Activated naive CD4-positive, alpha-beta T cell (primary cell): ENCODE results near the gene CORO7.

Source experiments
- DNase-seq, 4 experiments: peaks; one replicate each; lab custom pipeline; 2025; lab: John Stamatoyannopoulos, UW

CORO7 gene

DNA sequence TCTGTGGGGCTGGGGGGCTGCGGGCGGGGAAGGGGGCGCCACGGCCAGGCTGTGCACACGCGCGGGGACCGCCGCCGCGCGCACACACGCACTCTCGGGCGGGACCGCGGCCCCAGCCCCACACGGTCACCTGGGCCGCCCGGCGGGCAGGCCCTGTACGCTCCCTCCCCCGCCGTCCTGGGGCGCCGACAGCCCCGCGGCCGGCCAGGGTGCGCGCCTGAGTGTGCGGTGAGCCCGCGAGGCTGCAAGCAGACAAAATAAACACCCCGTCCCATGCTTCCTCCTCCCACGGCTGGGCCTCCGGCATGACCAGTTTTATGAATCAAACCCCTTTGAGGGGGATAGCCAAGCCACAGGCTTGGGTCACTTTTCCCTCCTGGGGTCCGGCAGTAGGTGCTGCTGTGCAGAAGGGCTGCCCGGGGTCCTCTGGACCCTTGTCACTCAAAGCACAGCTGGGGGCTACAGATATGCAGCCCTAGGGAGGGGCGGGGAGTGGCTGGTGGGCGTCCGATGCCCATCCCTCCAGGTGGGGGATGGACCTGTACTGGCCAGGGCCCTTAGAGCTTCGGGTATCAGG is 44.3 kb downstream of the CORO7 start:
- DNase-seq, result peak in 1 of 4 experiments; percentile 23

DNA sequence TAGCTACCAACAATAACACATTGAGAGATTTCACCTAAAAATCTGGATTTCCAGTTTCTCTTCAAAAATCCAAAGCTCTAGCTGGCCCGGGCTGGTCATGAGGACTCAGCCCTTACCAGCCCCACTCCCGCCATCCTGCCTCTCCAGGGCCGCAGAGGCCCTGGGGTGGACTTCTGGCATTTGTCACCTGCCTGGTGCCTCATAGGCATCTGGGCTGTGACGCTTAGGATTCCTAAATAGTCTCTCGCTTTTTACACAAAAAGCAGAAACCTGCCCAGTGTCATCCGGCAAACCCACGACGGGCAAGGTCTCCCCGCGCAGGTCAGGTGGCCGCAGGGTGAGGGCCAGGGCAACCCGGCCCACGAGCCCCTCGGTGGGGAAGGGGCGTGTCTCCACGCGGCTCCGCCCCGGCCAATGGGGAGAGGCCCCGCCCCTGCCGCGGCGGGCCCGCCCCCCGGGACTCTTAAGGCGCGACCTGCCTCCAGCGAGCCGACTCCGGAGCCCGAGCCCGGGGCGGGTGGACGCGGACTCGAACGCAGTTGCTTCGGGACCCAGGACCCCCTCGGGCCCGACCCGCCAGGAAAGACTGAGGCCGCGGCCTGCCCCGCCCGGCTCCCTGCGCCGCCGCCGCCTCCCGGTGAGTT is 44.9 kb downstream of the CORO7 start, which contains the start of gene VASN:
VASN (plus strand) TSS at position 492 of the 644 bp plus-strand sequence. CDS start 9,030 bp downstream, outside the sequence.
- DNase-seq, result peak; percentile 41 to 73 (median 64)

DNA sequence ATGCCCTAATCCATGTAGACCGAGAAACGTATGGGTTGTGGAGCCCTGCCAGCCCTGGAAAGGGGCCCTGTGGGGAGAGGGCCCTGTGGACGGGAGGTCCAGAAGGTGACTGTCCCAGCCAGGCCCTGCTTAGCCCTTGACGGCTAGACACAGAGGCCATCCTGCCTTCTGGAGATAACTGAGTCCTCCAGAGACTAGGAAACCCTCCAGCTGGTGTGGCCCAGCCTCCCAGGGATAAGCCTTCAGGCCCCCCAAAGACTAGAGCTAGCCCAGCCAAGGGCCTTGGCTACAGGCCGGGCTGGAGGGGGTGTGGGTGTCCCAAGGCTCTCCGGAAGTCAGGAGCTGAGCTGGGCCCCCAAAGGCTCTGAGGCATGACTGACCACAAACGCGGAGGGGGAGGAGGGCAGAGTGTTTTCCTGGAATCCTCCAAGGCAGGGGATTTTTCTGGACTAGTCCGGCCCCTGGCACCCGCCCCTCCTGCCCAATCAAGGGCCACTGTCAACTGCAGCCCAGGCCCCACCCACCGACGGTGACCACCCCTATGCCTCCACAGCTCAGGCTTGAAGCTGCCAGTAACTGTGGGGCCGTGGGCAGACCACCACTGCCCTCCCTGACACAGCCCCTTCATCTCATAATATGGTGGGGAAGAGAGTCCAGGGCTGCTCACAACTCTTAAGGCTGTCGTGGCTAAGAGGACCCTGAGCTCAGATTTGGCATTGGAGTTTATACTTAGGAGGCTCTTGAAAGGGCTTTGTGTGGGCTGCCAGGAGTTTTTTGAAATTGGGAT is 45.6 kb downstream of the CORO7 start:
- no peak for DNase-seq

DNA sequence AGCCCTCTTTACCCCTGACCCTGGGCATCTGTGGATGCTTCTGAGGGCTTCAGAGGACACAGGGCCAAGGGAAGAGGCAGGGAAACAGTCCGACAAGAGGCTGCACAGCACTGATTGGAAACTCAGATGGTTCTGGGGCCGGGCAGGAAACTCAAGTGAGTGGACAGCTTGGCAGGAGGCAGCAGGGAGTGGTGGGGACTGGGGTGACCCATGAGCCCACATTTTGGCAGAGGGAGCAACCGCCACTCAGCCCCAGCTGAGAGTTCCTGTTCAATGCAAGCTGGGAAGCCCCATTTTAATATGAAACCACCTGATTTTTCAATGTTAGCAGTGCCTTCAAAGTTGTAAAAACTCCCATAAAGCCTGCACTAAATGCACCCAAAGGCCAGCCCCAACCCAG is 46.2 kb downstream of the CORO7 start:
- DNase-seq, result no peak

DNA sequence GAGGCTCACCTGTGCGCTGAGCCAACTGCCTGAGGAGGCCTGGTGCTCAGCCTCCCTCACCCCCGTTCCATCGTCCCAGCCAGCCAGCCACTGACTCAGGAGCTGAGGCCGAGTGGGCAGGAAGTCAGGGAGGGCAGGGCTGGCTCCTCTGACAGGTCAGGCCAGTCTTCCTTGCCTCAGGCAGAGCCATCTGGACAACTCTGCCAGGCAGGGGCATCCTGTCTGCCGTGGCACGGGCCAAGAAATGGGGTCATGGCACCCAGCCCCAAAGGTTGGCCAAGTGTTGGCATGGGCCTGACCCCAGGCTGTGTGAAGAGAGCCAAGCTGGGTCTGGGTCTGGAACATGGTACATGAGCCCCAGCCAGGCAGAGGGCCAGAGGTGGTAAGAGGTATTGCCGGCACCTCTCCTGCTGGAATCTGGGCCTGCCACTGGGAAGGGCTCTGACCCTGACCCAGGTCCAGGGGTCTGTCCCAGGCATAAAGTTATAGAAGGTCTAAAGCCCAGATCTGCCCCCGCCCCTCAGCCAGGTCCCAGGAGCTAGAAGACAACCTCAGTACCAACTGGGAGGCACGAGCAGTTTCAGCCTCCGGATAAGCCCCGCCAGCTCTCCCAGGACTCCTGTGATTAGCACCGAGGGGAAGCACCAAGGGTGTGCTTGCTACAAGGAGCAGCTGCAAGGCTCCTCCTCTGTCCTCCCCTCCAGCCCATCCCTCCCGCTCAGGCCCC is 47.2 kb downstream of the CORO7 start:
- no peak for DNase-seq

DNA sequence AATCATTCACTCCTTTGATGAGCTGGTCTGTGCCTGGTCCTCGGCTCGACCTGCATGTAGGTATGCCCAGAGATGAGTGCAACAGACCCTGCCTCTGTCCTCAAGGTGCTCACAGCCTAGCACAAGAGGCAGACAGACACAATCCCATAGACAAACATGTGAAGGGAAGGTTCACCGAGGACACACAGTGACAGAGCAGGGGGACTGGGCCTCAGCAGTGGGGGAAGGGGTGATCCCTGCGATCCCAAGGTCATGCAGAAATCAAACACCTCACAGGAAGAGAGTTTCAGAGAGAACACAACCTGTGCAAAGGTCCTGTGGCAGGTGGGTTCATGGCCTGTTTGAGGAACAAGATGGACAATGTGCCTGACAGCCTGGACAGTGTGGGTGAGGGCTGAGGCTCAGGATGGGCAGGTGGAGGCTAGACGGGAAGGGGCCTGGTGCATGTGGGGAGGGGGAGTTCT is 49.0 kb downstream of the CORO7 start:
- DNase-seq, result no peak

DNA sequence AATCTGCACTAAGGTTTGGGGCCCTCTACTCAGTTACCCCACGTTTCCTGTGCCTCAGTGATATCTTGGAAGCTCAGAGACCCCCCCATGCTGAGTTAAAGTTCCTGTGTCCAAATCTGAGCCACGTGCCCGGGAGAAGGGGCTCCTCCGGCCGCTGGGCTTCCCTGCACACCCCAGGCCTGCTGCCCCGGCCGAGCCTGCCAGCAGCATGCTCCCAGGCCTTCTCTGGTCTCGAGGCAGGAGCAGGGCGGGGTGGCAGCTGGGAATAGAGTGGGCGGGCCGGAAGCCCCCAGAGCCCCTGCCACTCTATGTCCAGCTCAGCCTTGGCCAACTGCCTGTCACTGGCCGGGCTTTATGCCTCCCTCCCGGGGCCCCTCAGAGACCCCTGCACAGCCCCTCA is 50.4 kb downstream of the CORO7 start:
- DNase-seq, result no peak

DNA sequence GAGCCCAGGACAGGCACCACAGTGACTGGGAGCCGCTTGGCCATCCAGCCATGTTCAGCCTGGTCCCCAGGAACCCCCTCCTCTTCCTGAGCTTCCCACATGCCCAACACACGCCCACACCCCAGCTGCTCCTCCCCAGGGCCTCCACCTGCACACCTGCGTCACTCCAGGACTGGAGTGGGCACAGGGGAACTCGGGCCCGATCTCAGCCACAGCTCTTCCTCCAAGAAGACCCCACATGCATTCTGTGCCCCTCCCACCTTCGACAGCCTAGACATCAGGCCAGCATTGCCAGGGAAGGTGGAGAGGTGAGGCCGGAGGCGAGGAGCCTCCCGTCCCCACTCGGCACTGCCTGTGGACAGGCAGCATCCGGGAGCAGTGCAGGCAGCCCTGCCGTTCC is 50.8 kb downstream of the CORO7 start:
- no peak for DNase-seq

DNA sequence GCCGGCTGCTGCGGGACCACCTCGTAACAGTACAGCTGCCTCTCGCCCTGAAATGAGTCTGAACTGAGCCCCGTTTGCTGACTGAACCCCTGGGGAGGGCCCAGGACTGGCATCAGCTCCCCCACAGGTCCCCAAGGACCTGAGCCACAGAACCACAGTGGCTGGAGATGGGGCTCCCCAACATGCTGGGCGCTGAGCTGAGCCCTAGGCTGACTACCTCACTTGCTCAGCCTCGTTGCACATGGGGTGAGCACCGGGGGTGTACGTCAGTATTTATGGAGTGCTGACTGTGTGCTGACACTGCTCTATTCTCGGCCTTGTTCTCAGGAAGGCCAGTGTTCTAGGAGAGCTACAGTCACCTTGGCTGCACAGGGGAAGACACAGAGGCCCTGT is 51.4 kb downstream of the CORO7 start:
- DNase-seq, result no peak

DNA sequence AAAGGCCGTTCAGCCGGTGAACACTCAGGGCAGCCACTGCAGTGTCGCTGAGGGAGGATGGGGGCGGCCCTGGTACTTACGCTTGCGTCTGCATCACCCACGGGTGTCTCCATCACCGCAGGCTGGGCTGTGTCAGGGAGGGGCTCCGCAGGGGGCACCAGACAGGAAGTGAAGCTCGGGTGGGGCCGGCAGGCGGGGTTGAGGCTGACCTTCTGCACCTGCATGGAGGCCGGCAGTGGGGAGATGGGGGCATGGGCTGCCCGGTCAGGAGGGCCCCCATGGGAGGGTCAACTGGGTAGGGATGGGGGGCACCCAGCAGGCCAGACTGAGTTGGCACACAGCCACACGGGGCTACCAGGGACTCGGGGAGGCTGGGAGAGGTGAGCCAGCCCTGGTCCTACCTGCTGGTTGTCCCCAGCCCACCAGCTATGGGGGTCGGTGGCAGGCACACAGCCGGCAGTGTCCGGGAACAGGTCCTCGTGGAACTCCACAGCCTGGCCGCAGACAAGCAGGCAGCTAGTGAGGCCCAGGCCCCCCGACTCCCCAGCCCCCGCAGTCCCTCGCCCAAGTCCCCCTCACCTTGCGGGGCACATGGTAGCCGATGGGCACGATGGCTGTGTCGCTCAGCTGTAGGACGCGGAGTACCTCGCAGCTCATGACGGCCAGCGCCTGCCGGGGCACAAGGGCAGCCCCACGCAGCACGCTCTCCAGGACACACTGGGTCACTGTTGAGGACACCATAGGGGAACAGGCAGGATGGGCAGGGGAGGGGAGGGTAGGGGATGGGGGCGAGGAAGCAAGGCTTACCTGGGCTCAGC is 52.0 kb downstream of the CORO7 start:
- DNase-seq, result no peak

DNA sequence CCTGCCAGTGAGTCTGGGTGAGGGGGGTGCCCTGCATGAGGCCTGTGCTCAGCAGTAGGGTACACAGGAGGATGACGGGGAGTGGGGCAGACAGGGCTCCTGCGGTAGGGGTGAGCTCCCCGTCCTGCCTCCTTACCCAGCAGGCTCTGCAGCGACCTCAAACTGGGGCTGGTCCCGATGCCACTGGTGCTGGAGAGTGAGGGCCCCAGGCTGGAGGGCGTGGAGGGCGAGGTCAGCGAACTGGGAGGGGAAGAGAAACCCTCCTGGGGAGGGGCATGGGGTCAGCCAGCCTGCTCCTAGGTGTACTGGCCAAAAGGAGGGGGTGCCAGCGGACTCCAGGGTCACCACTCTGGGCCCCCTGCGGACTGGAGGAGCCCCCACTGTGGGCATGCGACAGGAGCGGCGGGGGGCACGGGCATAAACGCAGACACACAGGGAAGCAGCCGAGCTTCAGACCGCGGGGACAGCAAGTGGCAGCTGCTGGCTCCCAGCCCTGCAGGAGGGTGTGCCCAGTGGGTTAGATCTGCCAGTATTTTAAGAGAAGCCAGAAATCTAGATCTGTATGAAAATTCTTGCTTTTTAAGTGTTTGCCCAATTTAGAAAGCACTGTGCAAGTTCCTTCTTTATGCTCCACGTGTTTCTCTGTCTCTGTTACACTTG is 53.8 kb downstream of the CORO7 start:
- no peak for DNase-seq

DNA sequence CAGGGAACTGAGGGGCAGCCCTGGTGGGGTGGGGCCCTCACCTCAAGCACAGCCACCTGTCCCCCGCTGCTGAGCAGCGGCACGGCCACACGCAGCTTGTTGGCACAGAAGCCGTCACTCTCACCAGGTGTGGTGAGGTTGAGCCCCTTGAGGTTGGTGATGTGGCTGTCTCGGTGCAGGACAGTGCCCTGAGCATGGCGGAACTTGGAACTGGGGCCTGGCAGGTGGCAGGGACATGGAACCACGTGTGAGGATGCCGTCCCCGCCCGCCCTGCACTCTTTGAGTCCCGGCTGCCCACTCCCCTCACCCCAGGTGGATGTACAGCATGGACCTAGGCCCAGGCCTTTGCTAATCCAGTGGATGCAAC is 54.5 kb downstream of the CORO7 start:
- no peak for DNase-seq

DNA sequence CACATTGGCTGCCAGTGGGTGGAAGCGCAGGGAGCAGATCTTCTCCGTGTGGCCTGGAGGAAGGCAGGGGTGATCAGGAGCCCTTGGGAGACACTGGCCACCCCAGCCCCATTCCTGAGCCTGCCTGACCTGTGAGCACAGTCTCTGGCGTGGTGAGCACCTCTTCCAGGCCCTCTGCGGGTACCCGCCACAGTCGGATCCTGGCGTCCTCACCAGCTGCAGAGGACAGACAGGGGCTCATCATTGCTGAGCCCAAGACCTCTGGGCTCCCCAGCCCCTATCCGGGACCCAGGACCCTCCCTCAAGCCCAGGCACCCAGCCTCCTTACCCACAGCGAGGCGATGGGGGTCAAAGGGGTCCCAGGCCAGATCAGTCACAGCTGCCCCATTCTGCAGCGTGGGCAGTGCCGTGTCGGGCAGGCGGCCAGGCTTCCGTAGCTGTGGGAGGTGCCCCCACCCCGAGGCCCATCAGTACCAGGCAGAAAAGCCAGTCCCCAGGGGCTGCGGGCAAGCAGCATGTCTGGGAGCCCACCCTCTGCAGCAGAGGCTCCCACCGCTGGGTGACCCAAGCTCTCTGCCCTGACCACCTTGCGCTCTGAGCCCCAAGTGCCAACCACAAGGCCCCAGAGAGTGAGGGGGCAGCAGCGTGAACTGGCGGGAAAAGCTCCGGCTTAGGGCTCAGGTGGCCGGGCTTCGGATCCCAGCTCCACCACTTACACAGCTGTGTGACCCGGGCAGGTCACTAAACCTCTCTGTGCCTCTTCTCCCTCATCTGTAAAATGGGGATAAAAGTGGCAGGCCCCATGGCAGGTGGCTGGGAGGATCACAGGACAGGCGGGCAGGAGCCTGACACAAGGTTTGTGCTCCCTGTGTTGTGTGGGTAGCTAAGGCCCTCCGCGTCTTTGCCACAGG is 55.1 kb downstream of the CORO7 start:
- no peak for DNase-seq

DNA sequence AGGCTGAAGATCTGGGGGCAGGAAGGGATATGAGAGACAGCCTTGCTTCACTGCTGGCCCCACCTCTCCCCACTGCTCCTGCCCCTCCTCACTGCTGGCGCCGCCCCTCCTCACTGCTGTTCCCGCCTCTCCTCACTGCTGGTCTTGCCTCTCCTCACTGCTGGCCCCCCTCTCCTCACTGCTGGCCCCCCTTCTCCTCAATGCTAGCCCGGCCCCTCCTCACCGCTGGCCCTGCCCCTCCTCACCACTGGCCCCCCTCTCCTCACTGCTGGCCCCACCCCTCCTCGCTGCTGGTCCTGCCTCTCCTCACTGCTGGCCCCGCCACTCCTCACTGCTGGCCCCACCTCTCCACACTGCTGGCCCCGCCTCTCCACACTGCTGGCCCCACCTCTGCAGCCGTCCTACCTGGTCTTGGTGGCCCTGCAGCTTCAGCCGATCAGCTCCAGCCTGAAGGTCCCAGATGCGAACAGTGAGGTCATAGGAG is 55.8 kb downstream of the CORO7 start:
- DNase-seq, result no peak

DNA sequence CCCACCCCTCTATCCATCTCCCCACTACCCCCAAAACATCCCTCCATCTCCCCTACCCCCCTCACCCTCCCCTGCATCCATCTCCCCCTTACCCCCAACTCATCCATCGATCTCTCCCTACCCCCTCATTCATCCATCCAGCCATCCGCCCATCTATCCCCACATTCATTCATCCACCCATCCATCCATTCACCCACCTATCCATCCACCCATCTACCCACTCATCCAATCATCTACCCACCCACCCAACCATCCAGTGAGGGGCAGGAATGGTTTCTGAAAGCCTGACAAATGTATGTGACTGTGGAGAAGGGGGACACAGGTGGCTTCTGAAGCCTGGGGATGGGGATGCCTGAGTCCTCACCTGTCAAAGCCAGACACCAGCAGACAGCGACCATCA is 56.5 kb downstream of the CORO7 start:
- no peak for DNase-seq

DNA sequence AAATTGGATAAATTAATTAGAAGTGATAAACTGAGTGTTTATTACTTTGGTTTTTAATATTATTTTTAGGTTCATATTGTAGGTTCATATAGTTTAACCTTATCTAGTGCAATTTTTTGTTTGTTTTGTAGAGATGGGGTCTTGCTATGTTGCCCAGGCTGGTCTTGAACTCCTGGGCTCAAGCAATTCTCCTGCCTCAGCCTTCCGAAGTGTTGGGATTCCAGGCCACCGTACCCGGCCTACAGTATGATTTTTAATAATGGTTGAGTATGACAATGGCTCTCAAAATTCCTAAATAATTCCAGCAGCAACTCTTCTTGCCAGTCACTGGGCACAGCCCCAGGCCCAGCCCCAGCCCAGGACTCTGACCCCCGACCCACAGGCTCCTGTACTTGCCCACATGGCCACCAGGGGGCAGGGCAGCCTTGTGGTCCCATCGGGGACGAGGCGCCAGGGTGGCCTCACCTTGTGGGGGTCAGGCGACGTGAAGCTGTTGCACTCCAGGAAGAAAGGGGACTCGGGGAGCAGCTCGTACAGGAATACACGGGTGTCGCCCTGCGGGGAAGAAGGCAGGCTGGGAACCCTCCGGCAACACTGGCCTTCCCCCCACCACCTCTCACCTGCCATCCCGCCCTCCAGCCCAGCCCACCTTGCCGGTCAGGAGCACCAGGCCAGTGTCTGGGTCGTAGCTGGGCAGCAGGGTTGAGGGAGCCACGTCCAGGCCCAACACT is 57.4 kb downstream of the CORO7 start:
- DNase-seq, result peak; percentile 47 to 65 (median 61)

DNA sequence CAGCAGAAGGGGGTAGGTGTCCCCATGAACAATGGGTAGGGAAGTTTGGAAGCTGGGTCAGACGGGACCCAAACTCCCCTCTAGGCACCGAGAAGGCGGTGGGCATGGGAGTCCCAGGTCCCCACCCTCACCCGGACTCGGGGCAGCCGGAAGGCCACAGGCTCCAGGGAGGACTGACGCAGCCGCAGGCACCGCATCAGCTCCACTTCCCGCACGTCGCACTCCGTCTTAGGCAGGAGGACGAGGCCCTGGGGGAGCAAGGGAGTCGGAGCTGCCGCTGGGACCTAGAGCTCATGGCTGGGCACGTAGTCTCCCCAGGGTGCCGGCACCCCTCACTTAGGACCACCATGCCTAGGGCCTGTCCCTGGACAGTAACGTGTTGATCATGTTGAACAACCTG is 58.2 kb downstream of the CORO7 start:
- DNase-seq, result no peak

DNA sequence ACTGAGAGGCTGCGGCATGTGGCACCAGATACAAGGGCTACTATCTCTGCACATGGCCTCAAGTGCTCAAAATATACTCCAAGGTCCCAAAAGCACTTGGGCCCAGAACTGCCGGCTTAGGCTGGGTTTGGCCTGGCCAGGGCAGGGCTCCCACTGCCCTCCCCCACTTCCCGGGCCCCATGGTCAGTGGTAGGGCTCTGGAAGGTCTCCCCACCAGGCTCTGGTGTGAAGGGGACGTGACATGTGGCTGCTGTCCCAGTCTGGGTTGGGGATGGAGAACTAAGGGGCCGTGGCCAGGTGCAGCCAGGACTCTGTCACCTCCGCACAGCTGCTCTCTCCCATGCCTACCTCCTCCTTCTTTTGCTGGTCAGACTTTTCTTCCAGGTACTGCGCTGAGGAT is 59.6 kb downstream of the CORO7 start:
- DNase-seq, result no peak
